ENCODE results near the gene HOXC12.

GRCh38 chr12:53958128-53958527 lies 3.4 kb downstream of the HOXC12 start:
- TF ChIP-seq POLR2A (IDR thresholded peaks at IDR 0.05) (no peak), CTCF (IDR thresholded peaks at IDR 0.05) (no peak)

All from esophagus squamous epithelium (tissue), 4 donors.